K562 (cell line): ENCODE results near the gene KCTD19. TPM values are rescaled to one million over a fixed set of nuclear protein-coding genes. Genes with fewer than 3 reads are reported as not detected.
A peak's percentile ranks its signal among the peaks of the same experiment; 100 is the strongest.

ENCODE experiments used
- ATAC-seq: fragments of 200-7000 bp; cut with Tn5 transposase; 3 replicates; pipeline ENCODE4 v1.9.1; 2020; ENCODE audit warnings: moderate library complexity
- BruUV-seq: library from RNA; stranded (reverse); fragments of 400-500 nt; replicated peaks from 2 replicates; lab custom pipeline; 2021; lab: Mats Ljungman, UMichigan
- CTCF ChIA-PET: fragments of 300-600 bp; formaldehyde crosslinking; extraction: SDS; loops from one replicate; lab custom pipeline; 2021; ENCODE audit warnings: low intra/inter-chr PET ratio; lab: Yijun Ruan, JAX
- POLR2A ChIA-PET: fragments of 300-600, 350-650 bp; sonication (Branson Sonifier 250); formaldehyde crosslinking; extraction: SDS; loops from one replicate; lab custom pipeline; 2021; ENCODE audit warnings: antibody characterized with exemption, inconsistent platforms; lab: Yijun Ruan, JAX
- DNase-seq, 4 experiments: peaks; one replicate each; pipeline versions ENCODE4 v3.0.0 to v3.0.0-alpha.2; 2011 to 2018; ENCODE audit warnings: low spot score in 3 of 4, mixed read lengths in 3 of 4; ENCODE audit errors: extremely low read depth in 1 of 4
- FAIRE-seq: peaks from 2 replicates; lab custom pipeline; 2011; peaks lifted over from hg19 to GRCh38; lab: Jason Lieb, UNC
- H2AFZ ChIP-seq: 2 replicates; pipeline ENCODE4 v1.6.0; 2011; ENCODE audit warnings: low read depth, low read length, control low read depth, inconsistent platforms
- H3K27ac ChIP-seq: fragments of 200-600 bp; 3 replicates; pipeline ENCODE4 v1.8.0; 2011; ENCODE audit warnings: low read depth, mild to moderate bottlenecking, control low read depth, inconsistent platforms, low read length, moderate library complexity, mixed read lengths; ENCODE audit errors: extremely low read depth
- H3K27me3 ChIP-seq, 2 experiments: fragments of 300-600 bp in 1 of 2; 2 replicates in 1 of 2; 3 replicates in 1 of 2; pipeline versions ENCODE4 v1.6.0 to v1.8.0; 2011; ENCODE audit warnings: inconsistent platforms in 2 of 2, low read length in 2 of 2, mild to moderate bottlenecking in 1 of 2, mixed read lengths in 1 of 2, moderate library complexity in 1 of 2; ENCODE audit not compliant: control insufficient read depth in 2 of 2, insufficient read depth in 2 of 2
- H3K36me3 ChIP-seq: fragments of 300-600 bp; 3 replicates; pipeline ENCODE4 v1.8.0; 2011; ENCODE audit warnings: mild to moderate bottlenecking, low read length, inconsistent platforms; ENCODE audit not compliant: control insufficient read depth, insufficient read depth
- H3K4me1 ChIP-seq, 2 experiments: fragments of 200-600 bp in 1 of 2; replicated peaks in 1 of 2; 2 replicates in 1 of 2; 3 replicates in 1 of 2; pipeline versions ENCODE4 v1.5.1 to v1.8.0; 2011; ENCODE audit warnings: inconsistent platforms in 2 of 2, low read length in 2 of 2, mild to moderate bottlenecking in 1 of 2, mixed read lengths in 1 of 2, moderate library complexity in 1 of 2; ENCODE audit not compliant: control insufficient read depth in 2 of 2, insufficient read depth in 2 of 2
- H3K4me2 ChIP-seq: 2 replicates; pipeline ENCODE4 v1.6.1; 2011; ENCODE audit warnings: low read length, control low read depth, inconsistent platforms, mixed read lengths; ENCODE audit not compliant: insufficient read depth
- H3K4me3 ChIP-seq: fragments of 200-600 bp; sonication (generic), shearing (Covaris generic); 2 replicates; pipeline ENCODE4 v1.5.1; 2016; ENCODE audit warnings: control low read depth, inconsistent platforms
- H3K79me2 ChIP-seq: fragments of 200-600 bp; 3 replicates; pipeline ENCODE4 v1.8.0; 2011; ENCODE audit warnings: low read length, inconsistent platforms; ENCODE audit not compliant: control insufficient read depth, insufficient read depth
- H3K9ac ChIP-seq, 2 experiments: 2 replicates each; pipeline versions ENCODE4 v1.6.0 to v1.6.1; 2011; ENCODE audit warnings: low read depth in 2 of 2, low read length in 2 of 2, control low read depth in 1 of 2, inconsistent platforms in 1 of 2, mild to moderate bottlenecking in 1 of 2, mixed read lengths in 1 of 2; ENCODE audit not compliant: insufficient read depth in 1 of 2
- H3K9me1 ChIP-seq: one replicate; pipeline ENCODE4 v1.6.0; 2011; ENCODE audit warnings: inconsistent platforms, mild to moderate bottlenecking, low read length, moderate library complexity; ENCODE audit not compliant: control insufficient read depth, insufficient read depth
- H3K9me3 ChIP-seq: replicated peaks from 2 replicates; pipeline ENCODE4 v1.5.1; 2011; ENCODE audit warnings: low read depth, low read length, inconsistent platforms; ENCODE audit not compliant: control insufficient read depth, insufficient read depth
- H4K20me1 ChIP-seq: replicated peaks from 2 replicates; pipeline ENCODE4 v1.6.1; 2011; ENCODE audit warnings: low read length, inconsistent platforms, mixed read lengths; ENCODE audit not compliant: control insufficient read depth, insufficient read depth
- BCOR ChIP-seq: fragments of 450-650 bp; IDR thresholded peaks from 2 replicates; pipeline ENCODE4 v1.6.1; 2016
- MAX ChIP-seq: sonication (generic); formaldehyde crosslinking; IDR thresholded peaks from 2 replicates; pipeline ENCODE4 v1.9.0; 2022; ENCODE audit warnings: mild to moderate bottlenecking, missing genetic modification reagents
- MCM3 ChIP-seq: fragments of 450-650 bp; IDR thresholded peaks from 2 replicates; pipeline ENCODE4 v1.6.1; 2016
- MTA2 ChIP-seq: fragments of 450-650 bp; IDR thresholded peaks from 2 replicates; pipeline ENCODE4 v1.6.1; 2016; ENCODE audit warnings: low read depth
- PHB ChIP-seq: fragments of 250-450 bp; sonication (Bioruptor Pico); IDR thresholded peaks from 2 replicates; pipeline ENCODE4 v1.5.0; 2021
- RBFOX2 ChIP-seq: fragments of 200-400 bp; formaldehyde crosslinking; IDR thresholded peaks from 2 replicates; pipeline ENCODE4 v1.6.1; 2017; ENCODE audit warnings: low read depth, mild to moderate bottlenecking, low read length, moderate library complexity
- SMARCB1 ChIP-seq: IDR thresholded peaks from 2 replicates; pipeline ENCODE4 v1.6.1; 2011; ENCODE audit warnings: improper control_type of control experiment, low read depth; ENCODE audit not compliant: insufficient read length
- SRSF1 ChIP-seq: fragments of 200-400 bp; formaldehyde crosslinking; IDR thresholded peaks from 2 replicates; pipeline ENCODE4 v1.6.1; 2017; ENCODE audit warnings: mild to moderate bottlenecking, low read depth, low read length, moderate library complexity
- ZNF316 ChIP-seq: fragments of 450-650 bp; IDR thresholded peaks from 2 replicates; pipeline ENCODE4 v1.6.1; 2016
- WGBS: fragments of 100-300 bp; shearing (Covaris generic); methylation state at CpG from one replicate; pipeline ENCODE4 v1.1.6; 2016; ENCODE audit warnings: low coverage, mixed read lengths; ENCODE audit not compliant: insufficient coverage; ENCODE audit errors: missing lambda C conversion rate; 5-methylcytosine and 5-hydroxymethylcytosine counted together
- in situ Hi-C: fragments of 300-500 bp; cut with MboI; formaldehyde crosslinking; loops from 4 replicates; pipeline ENCODE4 v1.15.0; 2018; ENCODE audit warnings: inconsistent platforms, mixed read lengths
- intact Hi-C: fragments of 100-400 bp; cut with micrococcal nuclease; formaldehyde crosslinking; loops from 2 replicates; pipeline ENCODE4 v1.14.2; 2022
- polyA plus RNA-seq, 8 experiments: library from polyadenylated mRNA; depleted of rRNA in 4 of 8; stranded (reverse) in 5 of 8; unstranded in 3 of 8; fragments of >200 nt; fragmentation: Nextera tagmentation in 2 of 8; fragmentation: Illumina TruSeq in 1 of 8; extraction: Ambion mirVana in 2 of 8; extraction: Trizol in 1 of 8; gene quantifications; 2 replicates each; pipeline versions ENCODE4 v1.2.1 to v1.2.3, GENCODE V29; 2011 to 2014; ENCODE audit warnings: inconsistent platforms in 1 of 8, missing spikeins in 1 of 8
- total RNA-seq, 7 experiments: library from RNA; depleted of rRNA in 6 of 7; stranded (reverse); fragments of >200 nt in 6 of 7; fragmentation: Illumina TruSeq in 2 of 7; extraction: Trizol in 2 of 7; gene quantifications; 2 replicates each; pipeline versions ENCODE4 v1.2.1 to v1.2.3, GENCODE V29; 2011 to 2021; ENCODE audit warnings: low replicate concordance in 1 of 7
- TF ChIP-seq, protein P1 (sequence below), 2 experiments: IDR thresholded peaks; 2 replicates each; pipeline ENCODE4 v1.6.1; 2011; ENCODE audit warnings: borderline replicate concordance in 1 of 2, control low read depth in 1 of 2, low read depth in 1 of 2, low read length in 1 of 2, mild to moderate bottlenecking in 1 of 2, mixed read lengths in 1 of 2, moderate library complexity in 1 of 2; ENCODE audit not compliant: insufficient read depth in 1 of 2, insufficient read length in 1 of 2, poor library complexity in 1 of 2, severe bottlenecking in 1 of 2; ENCODE audit errors: extremely low read depth in 1 of 2
- TF ChIP-seq, protein P2 (sequence below): fragments of 450-650 bp; IDR thresholded peaks from 2 replicates; pipeline ENCODE4 v1.6.1; 2017; ENCODE audit warnings: antibody characterized with exemption, mild to moderate bottlenecking
- TF ChIP-seq, protein P3 (sequence below), 2 experiments: fragments of 200-800 bp in 1 of 2; sonication (Bioruptor generic) in 1 of 2; sonication (generic) in 1 of 2; formaldehyde crosslinking in 1 of 2; IDR thresholded peaks in 1 of 2; conservative IDR thresholded peaks in 1 of 2; 2 replicates each; pipeline versions ENCODE4 v1.5.0 to v1.6.1; 2016 to 2020; ENCODE audit warnings: missing compliant biosample characterization in 1 of 2, missing genetic modification characterization in 1 of 2, missing genetic modification reagents in 1 of 2
- TF ChIP-seq, protein P4 (sequence below), 2 experiments: fragments of 450-650 bp; conservative IDR thresholded peaks; 2 replicates each; pipeline ENCODE4 v1.6.1; 2017; ENCODE audit warnings: mild to moderate bottlenecking in 2 of 2, moderate library complexity in 2 of 2

The KCTD19 gene
- total and polyA plus RNA-seq, 9 of the 15 experiments (the other 6 are each of a cell fraction or from before 2014, with no cell fraction given), result 0.03 to 0.91 (median 0.22) TPM; not detected in 2

DNA sequence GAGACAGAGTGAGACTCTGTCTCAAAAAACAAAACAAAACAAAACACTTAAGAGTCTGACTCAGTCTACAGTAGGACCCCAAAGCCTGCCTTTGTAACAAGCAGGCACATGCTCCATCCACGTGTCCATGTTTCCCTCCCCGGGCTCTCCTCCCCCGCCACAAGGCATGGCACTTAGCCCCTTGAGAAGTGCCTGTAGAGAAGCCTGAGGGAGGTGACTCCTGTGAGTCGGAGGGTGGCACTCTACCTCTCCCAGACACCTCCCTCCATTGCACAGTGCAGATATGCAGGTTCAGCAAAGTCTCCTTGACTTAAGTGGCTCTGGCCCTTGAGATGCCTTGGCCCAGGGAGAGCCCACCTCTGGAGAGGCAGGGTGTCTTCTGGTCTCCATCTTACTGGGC is 86.0 kb downstream of the KCTD19 start:
- POLR2A ChIA-PET, result interaction anchor here (1.2 kb wide), 1 partner anchor 14 kb away, joined by 7 read pairs; the partner anchor contains the start of gene TMEM208
- Histone ChIP-seq H2AFZ (no peak overlapping the region), H3K79me2 (peaks cover 68% of the 10 kb centered on the region), H3K36me3 (peaks cover 74% of the 10 kb centered on the region; the same call in 2 of the 3 replicates), H3K27ac (peak overlapping the region; percentile 83), H4K20me1 (peaks cover 4% of the 10 kb centered on the region), H3K9ac (peak overlapping the region; percentile 60 to 90), H3K4me1 (peaks cover 64 to 68% of the 10 kb centered on the region in 2 experiments), H3K9me3 (no peaks in the 10 kb centered on the region), H3K4me2 (peak overlapping the region; percentile 60), H3K4me3 (no peak overlapping the region), H3K27me3 (no peaks in the 10 kb centered on the region), H3K9me1 (no peaks in the 10 kb centered on the region)
- DNase-seq (peak in 1 of 4 experiments; percentile 38), ATAC-seq (no peak), FAIRE-seq (peak; percentile 19)
- BruUV-seq, result no TSS peak
- in situ Hi-C loops, result no loop called here
- WGBS, result 55% methylated on average over 4 of the region's 4 CpGs
- CTCF ChIA-PET, result no interaction called here
- intact Hi-C loops, result loop anchor here (10.0 kb wide), 1 partner anchor 266 kb away; no protein-coding TSS in a partner anchor
- TF ChIP-seq MTA2, result no peak
- peak; percentile 46; the same call in 1 of the 2 replicates for TF ChIP-seq MAX
- TF ChIP-seq, protein P1, sequence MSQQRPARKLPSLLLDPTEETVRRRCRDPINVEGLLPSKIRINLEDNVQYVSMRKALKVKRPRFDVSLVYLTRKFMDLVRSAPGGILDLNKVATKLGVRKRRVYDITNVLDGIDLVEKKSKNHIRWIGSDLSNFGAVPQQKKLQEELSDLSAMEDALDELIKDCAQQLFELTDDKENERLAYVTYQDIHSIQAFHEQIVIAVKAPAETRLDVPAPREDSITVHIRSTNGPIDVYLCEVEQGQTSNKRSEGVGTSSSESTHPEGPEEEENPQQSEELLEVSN (IDR thresholded peaks at IDR 0.05; ENCODE audit: borderline replicate concordance in 1 of 2, extremely low read depth in 1 of 2, insufficient read depth in 1 of 2, insufficient read length in 1 of 2, low read depth in 1 of 2, low read length in 1 of 2, poor library complexity in 1 of 2, severe bottlenecking in 1 of 2), result peak in 1 of 2 experiments; percentile 25
- no peak for TF ChIP-seq PHB (CRISPR knock-in tag)
- TF ChIP-seq, protein P2, sequence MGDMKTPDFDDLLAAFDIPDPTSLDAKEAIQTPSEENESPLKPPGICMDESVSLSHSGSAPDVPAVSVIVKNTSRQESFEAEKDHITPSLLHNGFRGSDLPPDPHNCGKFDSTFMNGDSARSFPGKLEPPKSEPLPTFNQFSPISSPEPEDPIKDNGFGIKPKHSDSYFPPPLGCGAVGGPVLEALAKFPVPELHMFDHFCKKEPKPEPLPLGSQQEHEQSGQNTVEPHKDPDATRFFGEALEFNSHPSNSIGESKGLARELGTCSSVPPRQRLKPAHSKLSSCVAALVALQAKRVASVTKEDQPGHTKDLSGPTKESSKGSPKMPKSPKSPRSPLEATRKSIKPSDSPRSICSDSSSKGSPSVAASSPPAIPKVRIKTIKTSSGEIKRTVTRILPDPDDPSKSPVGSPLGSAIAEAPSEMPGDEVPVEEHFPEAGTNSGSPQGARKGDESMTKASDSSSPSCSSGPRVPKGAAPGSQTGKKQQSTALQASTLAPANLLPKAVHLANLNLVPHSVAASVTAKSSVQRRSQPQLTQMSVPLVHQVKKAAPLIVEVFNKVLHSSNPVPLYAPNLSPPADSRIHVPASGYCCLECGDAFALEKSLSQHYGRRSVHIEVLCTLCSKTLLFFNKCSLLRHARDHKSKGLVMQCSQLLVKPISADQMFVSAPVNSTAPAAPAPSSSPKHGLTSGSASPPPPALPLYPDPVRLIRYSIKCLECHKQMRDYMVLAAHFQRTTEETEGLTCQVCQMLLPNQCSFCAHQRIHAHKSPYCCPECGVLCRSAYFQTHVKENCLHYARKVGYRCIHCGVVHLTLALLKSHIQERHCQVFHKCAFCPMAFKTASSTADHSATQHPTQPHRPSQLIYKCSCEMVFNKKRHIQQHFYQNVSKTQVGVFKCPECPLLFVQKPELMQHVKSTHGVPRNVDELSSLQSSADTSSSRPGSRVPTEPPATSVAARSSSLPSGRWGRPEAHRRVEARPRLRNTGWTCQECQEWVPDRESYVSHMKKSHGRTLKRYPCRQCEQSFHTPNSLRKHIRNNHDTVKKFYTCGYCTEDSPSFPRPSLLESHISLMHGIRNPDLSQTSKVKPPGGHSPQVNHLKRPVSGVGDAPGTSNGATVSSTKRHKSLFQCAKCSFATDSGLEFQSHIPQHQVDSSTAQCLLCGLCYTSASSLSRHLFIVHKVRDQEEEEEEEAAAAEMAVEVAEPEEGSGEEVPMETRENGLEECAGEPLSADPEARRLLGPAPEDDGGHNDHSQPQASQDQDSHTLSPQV, result peak; percentile 11; the same call in 1 of the 2 replicates
- no peak for TF ChIP-seq BCOR
- TF ChIP-seq SMARCB1, result no peak
- peak; percentile 32; the same call in 1 of the 2 replicates for TF ChIP-seq ZNF316
- TF ChIP-seq, protein P3, sequence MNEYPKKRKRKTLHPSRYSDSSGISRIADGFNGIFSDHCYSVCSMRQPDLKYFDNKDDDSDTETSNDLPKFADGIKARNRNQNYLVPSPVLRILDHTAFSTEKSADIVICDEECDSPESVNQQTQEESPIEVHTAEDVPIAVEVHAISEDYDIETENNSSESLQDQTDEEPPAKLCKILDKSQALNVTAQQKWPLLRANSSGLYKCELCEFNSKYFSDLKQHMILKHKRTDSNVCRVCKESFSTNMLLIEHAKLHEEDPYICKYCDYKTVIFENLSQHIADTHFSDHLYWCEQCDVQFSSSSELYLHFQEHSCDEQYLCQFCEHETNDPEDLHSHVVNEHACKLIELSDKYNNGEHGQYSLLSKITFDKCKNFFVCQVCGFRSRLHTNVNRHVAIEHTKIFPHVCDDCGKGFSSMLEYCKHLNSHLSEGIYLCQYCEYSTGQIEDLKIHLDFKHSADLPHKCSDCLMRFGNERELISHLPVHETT (CRISPR knock-in tag; conservative IDR thresholded peaks at IDR 0.05 in 1 of 2, IDR thresholded peaks at IDR 0.05 in 1 of 2), result 0 out of 4 replicates have a peak, but pooled peaks of 1 of the 2 experiments have one; percentile 6
- TF ChIP-seq, protein P4, sequence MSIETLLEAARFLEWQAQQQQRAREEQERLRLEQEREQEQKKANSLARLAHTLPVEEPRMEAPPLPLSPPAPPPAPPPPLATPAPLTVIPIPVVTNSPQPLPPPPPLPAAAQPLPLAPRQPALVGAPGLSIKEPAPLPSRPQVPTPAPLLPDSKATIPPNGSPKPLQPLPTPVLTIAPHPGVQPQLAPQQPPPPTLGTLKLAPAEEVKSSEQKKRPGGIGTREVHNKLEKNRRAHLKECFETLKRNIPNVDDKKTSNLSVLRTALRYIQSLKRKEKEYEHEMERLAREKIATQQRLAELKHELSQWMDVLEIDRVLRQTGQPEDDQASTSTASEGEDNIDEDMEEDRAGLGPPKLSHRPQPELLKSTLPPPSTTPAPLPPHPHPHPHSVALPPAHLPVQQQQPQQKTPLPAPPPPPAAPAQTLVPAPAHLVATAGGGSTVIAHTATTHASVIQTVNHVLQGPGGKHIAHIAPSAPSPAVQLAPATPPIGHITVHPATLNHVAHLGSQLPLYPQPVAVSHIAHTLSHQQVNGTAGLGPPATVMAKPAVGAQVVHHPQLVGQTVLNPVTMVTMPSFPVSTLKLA (conservative IDR thresholded peaks at IDR 0.05), result peak in 1 of 2 experiments; percentile 26; a peak in 1 of 4 replicates
- no peak for TF ChIP-seq SRSF1
- TF ChIP-seq MCM3, result no peak
- no peak for TF ChIP-seq RBFOX2
